A549 (cell line): ENCODE results near the gene SCARB2. TPM values are rescaled to one million over a fixed set of nuclear protein-coding genes. Genes with fewer than 3 reads are reported as not detected.

Source experiments
- ATAC-seq, 2 experiments: fragments of 200-7000 bp in 1 of 2; fragments of >200 bp in 1 of 2; cut with Nextera tagmentation in 1 of 2; cut with Tn5 transposase in 1 of 2; 3 replicates each; pipeline versions ENCODE4 v1.8.0 to v1.9.1; 2018 to 2020; ENCODE audit warnings: mild to moderate bottlenecking in 1 of 2, moderate library complexity in 1 of 2
- CTCF ChIA-PET: fragments of 300-600 bp; sonication (Branson Sonifier 250); formaldehyde crosslinking; extraction: SDS; loops from one replicate; lab custom pipeline; 2021; ENCODE audit warnings: antibody characterized with exemption, inconsistent platforms; lab: Yijun Ruan, JAX
- POLR2A ChIA-PET: fragments of 350-600 bp; formaldehyde crosslinking; extraction: SDS; loops from one replicate; lab custom pipeline; 2021; ENCODE audit warnings: antibody characterized with exemption, inconsistent platforms; lab: Yijun Ruan, JAX
- DNase-seq, 2 experiments: peaks; one replicate each; pipeline versions ENCODE4 v3.0.0 to v3.0.0-alpha.2; 2011 to 2016; ENCODE audit warnings: low read depth in 1 of 2, low spot score in 1 of 2
- FAIRE-seq: peaks from 2 replicates; lab custom pipeline; 2011; peaks lifted over from hg19 to GRCh38; lab: Jason Lieb, UNC
- H3K27ac ChIP-seq, 2 experiments: fragments of >200 bp; sonication (Bioruptor Twin); formaldehyde crosslinking; 3 replicates each; pipeline ENCODE4 v1.5.1; 2016 to 2017
- H3K4me1 ChIP-seq: fragments of >200 bp; sonication (Bioruptor Twin); formaldehyde crosslinking; 3 replicates; pipeline ENCODE4 v1.6.1; 2016
- H3K4me2 ChIP-seq: fragments of >200 bp; sonication (Bioruptor Twin); formaldehyde crosslinking; 3 replicates; pipeline ENCODE4 v1.6.1; 2016
- H3K4me3 ChIP-seq: fragments of >200 bp; sonication (Bioruptor Twin); formaldehyde crosslinking; 3 replicates; pipeline ENCODE4 v1.5.1; 2016
- H3K9me3 ChIP-seq: fragments of >200 bp; sonication (Bioruptor Twin); formaldehyde crosslinking; 3 replicates; pipeline ENCODE4 v1.6.1; 2016
- CBX2 ChIP-seq: fragments of 200-600 bp; sonication (generic); IDR thresholded peaks from 2 replicates; pipeline ENCODE4 v1.6.1; 2016; ENCODE audit warnings: low read depth, mild to moderate bottlenecking, borderline replicate concordance
- CTCF ChIP-seq: fragments of >200 bp; sonication (Bioruptor Twin); formaldehyde crosslinking; IDR thresholded peaks from 3 replicates; pipeline ENCODE4 v1.5.1; 2016
- EHF ChIP-seq: fragments of 250-450 bp; sonication (Bioruptor Pico); IDR thresholded peaks from 2 replicates; pipeline ENCODE4 v1.5.0; 2020; ENCODE audit warnings: mild to moderate bottlenecking
- EP300 ChIP-seq, 2 experiments: fragments of >200 bp; sonication (Bioruptor Twin); formaldehyde crosslinking; IDR thresholded peaks; 2 replicates in 1 of 2; 3 replicates in 1 of 2; pipeline ENCODE4 v1.6.1; 2016 to 2017
- ESRRA ChIP-seq: fragments of 150-350 bp; IDR thresholded peaks from 2 replicates; pipeline ENCODE4 v1.6.1; 2014; ENCODE audit warnings: mild to moderate bottlenecking, low read length, borderline replicate concordance
- FOXS1 ChIP-seq: fragments of 250-450 bp; sonication (Bioruptor Pico); IDR thresholded peaks from 2 replicates; pipeline ENCODE4 v1.5.0; 2020; ENCODE audit warnings: mild to moderate bottlenecking, moderate library complexity
- JUN ChIP-seq, 2 experiments: fragments of >200 bp; sonication (Bioruptor Twin); formaldehyde crosslinking; IDR thresholded peaks; 2 replicates in 1 of 2; 3 replicates in 1 of 2; pipeline ENCODE4 v1.6.1; 2016 to 2017
- KDM5A ChIP-seq: fragments of 200-600 bp; sonication (generic); IDR thresholded peaks from 2 replicates; pipeline ENCODE4 v1.6.1; 2016; ENCODE audit warnings: antibody characterized with exemption, mild to moderate bottlenecking
- MAFK ChIP-seq: fragments of 450-650 bp; IDR thresholded peaks from 2 replicates; pipeline ENCODE4 v1.6.1; 2014; ENCODE audit not compliant: partially characterized antibody
- MAX ChIP-seq: IDR thresholded peaks from 2 replicates; pipeline ENCODE4 v1.6.1; 2012
- MAZ ChIP-seq: fragments of 150-350 bp; IDR thresholded peaks from 2 replicates; pipeline ENCODE4 v1.6.1; 2014; ENCODE audit warnings: antibody characterized with exemption, low read depth, low read length, borderline replicate concordance
- NPAS2 ChIP-seq: fragments of 250-450 bp; sonication (Bioruptor Pico); IDR thresholded peaks from 2 replicates; pipeline ENCODE4 v1.8.0; 2022; ENCODE audit warnings: mild to moderate bottlenecking, moderate library complexity, borderline replicate concordance
- PHF8 ChIP-seq: fragments of 200-600 bp; sonication (generic); IDR thresholded peaks from 2 replicates; pipeline ENCODE4 v1.6.1; 2016; ENCODE audit warnings: low read depth, mild to moderate bottlenecking, antibody characterized with exemption, moderate library complexity, borderline replicate concordance
- POLR2A ChIP-seq: IDR thresholded peaks from 2 replicates; pipeline ENCODE4 v1.6.1; 2012; ENCODE audit warnings: mild to moderate bottlenecking, low read length
- RARB ChIP-seq: fragments of 250-450 bp; sonication (Bioruptor Pico); IDR thresholded peaks from 2 replicates; pipeline ENCODE4 v1.8.0; 2021; ENCODE audit warnings: mild to moderate bottlenecking, moderate library complexity
- ZSCAN20 ChIP-seq: fragments of 250-450 bp; sonication (Bioruptor Pico); IDR thresholded peaks from 2 replicates; pipeline ENCODE4 v1.8.0; 2022; ENCODE audit warnings: mild to moderate bottlenecking, moderate library complexity
- WGBS: methylation state at CpG from one replicate; pipeline ENCODE4 v1.1.6; 2017; ENCODE audit errors: missing lambda C conversion rate; 5-methylcytosine and 5-hydroxymethylcytosine counted together
- polyA plus RNA-seq, 4 experiments: library from polyadenylated mRNA; depleted of rRNA in 3 of 4; stranded (reverse); fragments of >200 nt; fragmentation: RNase III in 1 of 4; extraction: RNeasy Plus Mini Kit Qiagen cat#74134 plus additional on column Dnase treatment in 1 of 4; gene quantifications; 2 replicates in 3 of 4; 3 replicates in 1 of 4; pipeline ENCODE4 v1.2.3, GENCODE V29; 2011 to 2017
- TF ChIP-seq, protein P1 (sequence below): fragments of 150-350 bp; IDR thresholded peaks from 2 replicates; pipeline ENCODE4 v1.6.1; 2014; ENCODE audit warnings: low read depth, mild to moderate bottlenecking, low read length
- TF ChIP-seq, protein P2 (sequence below): fragments of 250-450 bp; sonication (Bioruptor Pico); IDR thresholded peaks from 2 replicates; pipeline ENCODE4 v1.5.0; 2021; ENCODE audit warnings: mild to moderate bottlenecking, moderate library complexity, borderline replicate concordance
- TF ChIP-seq, protein P3 (sequence below): fragments of 450-650 bp; IDR thresholded peaks from 2 replicates; pipeline ENCODE4 v1.6.1; 2014; ENCODE audit warnings: antibody characterized with exemption

The SCARB2 gene
- polyA plus RNA-seq, 2 of the 4 experiments (the other 2 are of a cell fraction): 47.2 to 65.4 TPM

DNA sequence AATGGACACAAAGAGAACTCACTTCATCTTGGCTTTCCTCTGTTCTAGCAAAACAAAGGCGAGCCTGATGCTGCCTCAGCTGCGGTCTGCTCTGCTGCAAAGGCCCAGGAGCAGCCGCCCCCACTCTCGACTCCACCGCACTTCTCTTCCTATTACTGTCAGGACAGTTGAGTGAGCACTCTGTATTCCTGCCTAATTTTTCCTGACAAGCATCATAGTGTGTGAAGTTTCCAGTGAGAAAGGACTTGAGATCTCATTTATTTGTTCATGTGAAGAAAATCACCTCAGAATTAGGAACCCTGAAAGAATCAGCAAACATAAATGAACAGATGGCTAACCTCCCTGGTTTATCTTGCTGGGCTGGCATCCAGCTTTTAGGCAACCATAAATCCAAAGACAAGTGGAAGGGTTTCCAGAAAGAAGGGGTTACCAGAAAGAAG is 15.6 kb downstream of the SCARB2 start:
- ATAC-seq (no peak), FAIRE-seq (no peak), DNase-seq (no peak)
- TF ChIP-seq ESRRA: no peak
- TF ChIP-seq EP300 (IDR thresholded peaks at IDR 0.05): no peak
- no peak for TF ChIP-seq RARB
- TF ChIP-seq MAZ: no peak
- TF ChIP-seq CBX2: no peak
- no peak for TF ChIP-seq POLR2A
- no peak for TF ChIP-seq EHF
- ChIA-PET POLR2A (no interaction called here), CTCF (interaction anchor here (1.7 kb wide), 1 partner anchor 19 kb away, joined by 7 read pairs; no protein-coding TSS in a partner anchor)
- no peak overlapping the region for H3K4me3 ChIP-seq
- H3K4me1 ChIP-seq: peaks cover 43% of the 10 kb centered on the region
- H3K9me3 ChIP-seq: no peaks in the 10 kb centered on the region
- WGBS: 94% methylated on average over 5 of the region's 5 CpGs
- peak overlapping the region; percentile 51; the same call in 2 of the 3 replicates for H3K4me2 ChIP-seq
- H3K27ac ChIP-seq: peak overlapping the region in 1 of 2 experiments; percentile 40; a peak in 1 of 6 replicates

- 93% methylated on average over 10 of the region's 10 CpGs for WGBS
- ChIA-PET CTCF (interaction anchor here (0.7 to 1.4 kb wide), 2 partner anchors 14 to 17 kb away, joined by 3 to 5 read pairs; no protein-coding TSS in a partner anchor), POLR2A (no interaction called here)
- FAIRE-seq (no peak), ATAC-seq (no peak), DNase-seq (no peak)
- Histone ChIP-seq H3K4me1 (peaks cover 43% of the 10 kb centered on the region), H3K4me2 (no peak overlapping the region), H3K9me3 (no peaks in the 10 kb centered on the region), H3K4me3 (no peak overlapping the region), H3K27ac (no peak overlapping the region)
- TF ChIP-seq MAX: no peak
- TF ChIP-seq, protein P1, sequence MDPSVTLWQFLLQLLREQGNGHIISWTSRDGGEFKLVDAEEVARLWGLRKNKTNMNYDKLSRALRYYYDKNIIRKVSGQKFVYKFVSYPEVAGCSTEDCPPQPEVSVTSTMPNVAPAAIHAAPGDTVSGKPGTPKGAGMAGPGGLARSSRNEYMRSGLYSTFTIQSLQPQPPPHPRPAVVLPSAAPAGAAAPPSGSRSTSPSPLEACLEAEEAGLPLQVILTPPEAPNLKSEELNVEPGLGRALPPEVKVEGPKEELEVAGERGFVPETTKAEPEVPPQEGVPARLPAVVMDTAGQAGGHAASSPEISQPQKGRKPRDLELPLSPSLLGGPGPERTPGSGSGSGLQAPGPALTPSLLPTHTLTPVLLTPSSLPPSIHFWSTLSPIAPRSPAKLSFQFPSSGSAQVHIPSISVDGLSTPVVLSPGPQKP: no peak
- TF ChIP-seq KDM5A: no peak
- TF ChIP-seq PHF8: no peak
- TF ChIP-seq NPAS2 (CRISPR knock-in tag): no peak
- TF ChIP-seq EP300 (IDR thresholded peaks at IDR 0.05): no peak
- TF ChIP-seq ZSCAN20 (CRISPR knock-in tag): no peak
Observed at GRCh38 chr4:76197031-76197743, 16.4 kb downstream of the SCARB2 start.

DNA sequence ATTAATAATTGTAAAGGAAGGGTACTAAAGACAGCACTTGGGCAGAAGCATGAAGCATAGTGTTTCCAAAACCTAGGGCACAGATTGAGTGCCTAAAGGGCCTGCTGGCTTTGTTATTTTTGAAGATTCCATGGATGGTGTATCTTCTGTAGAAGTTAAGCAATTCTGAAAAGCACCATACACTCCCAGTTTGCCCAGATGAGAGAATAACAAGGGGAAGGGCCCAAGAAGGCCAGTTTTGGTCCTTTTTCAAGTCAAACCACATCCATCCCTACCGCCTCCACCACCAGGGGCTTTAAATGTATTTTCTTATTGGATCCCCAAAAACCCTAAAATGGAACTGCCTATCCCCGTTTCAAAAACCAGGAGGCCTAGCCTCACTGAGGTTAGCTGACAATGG is 17.2 kb downstream of the SCARB2 start:
- Histone ChIP-seq H3K4me3 (no peak overlapping the region), H3K27ac (no peak overlapping the region), H3K4me2 (no peak overlapping the region), H3K9me3 (no peaks in the 10 kb centered on the region), H3K4me1 (peaks cover 43% of the 10 kb centered on the region)
- TF ChIP-seq, protein P2, sequence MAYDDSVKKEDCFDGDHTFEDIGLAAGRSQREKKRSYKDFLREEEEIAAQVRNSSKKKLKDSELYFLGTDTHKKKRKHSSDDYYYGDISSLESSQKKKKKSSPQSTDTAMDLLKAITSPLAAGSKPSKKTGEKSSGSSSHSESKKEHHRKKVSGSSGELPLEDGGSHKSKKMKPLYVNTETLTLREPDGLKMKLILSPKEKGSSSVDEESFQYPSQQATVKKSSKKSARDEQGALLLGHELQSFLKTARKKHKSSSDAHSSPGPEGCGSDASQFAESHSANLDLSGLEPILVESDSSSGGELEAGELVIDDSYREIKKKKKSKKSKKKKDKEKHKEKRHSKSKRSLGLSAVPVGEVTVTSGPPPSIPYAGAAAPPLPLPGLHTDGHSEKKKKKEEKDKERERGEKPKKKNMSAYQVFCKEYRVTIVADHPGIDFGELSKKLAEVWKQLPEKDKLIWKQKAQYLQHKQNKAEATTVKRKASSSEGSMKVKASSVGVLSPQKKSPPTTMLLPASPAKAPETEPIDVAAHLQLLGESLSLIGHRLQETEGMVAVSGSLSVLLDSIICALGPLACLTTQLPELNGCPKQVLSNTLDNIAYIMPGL (CRISPR knock-in tag): no peak
- TF ChIP-seq, protein P3, sequence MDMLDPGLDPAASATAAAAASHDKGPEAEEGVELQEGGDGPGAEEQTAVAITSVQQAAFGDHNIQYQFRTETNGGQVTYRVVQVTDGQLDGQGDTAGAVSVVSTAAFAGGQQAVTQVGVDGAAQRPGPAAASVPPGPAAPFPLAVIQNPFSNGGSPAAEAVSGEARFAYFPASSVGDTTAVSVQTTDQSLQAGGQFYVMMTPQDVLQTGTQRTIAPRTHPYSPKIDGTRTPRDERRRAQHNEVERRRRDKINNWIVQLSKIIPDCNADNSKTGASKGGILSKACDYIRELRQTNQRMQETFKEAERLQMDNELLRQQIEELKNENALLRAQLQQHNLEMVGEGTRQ: no peak
- TF ChIP-seq MAFK (no peak), KDM5A (no peak), FOXS1 (CRISPR knock-in tag) (no peak), CTCF (no peak), EHF (no peak), JUN (IDR thresholded peaks at IDR 0.05) (no peak)
- ChIA-PET CTCF (interaction anchor here (1.4 kb wide), 1 partner anchor 16 kb away, joined by 5 read pairs; no protein-coding TSS in a partner anchor), POLR2A (no interaction called here)
- no peak for DNase-seq
- no peak for FAIRE-seq
- no peak for ATAC-seq
- WGBS: 96% methylated on average over 2 of the region's 2 CpGs
